ENCODE measurements around the gene APBB1. TPM values are rescaled to one million over a fixed set of nuclear protein-coding genes. Genes with fewer than 3 reads are reported as not detected.

APBB1 gene
- total RNA-seq, 4 donors from 2014 or later: 17.0 to 24.1 (median 21.4) TPM

DNA sequence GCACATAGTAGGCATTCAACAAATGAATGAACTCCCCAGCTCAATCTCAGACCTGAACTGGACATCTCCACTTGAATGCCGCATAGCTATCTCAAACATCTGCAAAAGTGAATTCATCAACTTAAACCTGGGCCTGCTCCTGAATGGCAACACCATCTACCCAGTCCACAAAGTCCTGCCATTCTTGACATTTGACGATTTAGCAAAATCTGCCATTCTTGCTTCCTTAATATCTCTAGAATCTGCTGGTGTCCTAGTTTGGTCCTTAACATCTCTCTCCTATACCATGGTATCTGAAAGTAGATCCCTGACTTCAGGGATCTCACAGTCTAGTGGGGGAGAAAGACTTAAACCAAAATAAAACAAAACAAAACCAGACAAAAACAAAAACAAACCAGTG, 34.3 kb upstream of the APBB1 start:
- TF ChIP-seq, protein P1, sequence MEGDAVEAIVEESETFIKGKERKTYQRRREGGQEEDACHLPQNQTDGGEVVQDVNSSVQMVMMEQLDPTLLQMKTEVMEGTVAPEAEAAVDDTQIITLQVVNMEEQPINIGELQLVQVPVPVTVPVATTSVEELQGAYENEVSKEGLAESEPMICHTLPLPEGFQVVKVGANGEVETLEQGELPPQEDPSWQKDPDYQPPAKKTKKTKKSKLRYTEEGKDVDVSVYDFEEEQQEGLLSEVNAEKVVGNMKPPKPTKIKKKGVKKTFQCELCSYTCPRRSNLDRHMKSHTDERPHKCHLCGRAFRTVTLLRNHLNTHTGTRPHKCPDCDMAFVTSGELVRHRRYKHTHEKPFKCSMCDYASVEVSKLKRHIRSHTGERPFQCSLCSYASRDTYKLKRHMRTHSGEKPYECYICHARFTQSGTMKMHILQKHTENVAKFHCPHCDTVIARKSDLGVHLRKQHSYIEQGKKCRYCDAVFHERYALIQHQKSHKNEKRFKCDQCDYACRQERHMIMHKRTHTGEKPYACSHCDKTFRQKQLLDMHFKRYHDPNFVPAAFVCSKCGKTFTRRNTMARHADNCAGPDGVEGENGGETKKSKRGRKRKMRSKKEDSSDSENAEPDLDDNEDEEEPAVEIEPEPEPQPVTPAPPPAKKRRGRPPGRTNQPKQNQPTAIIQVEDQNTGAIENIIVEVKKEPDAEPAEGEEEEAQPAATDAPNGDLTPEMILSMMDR (IDR thresholded peaks at IDR 0.05; ENCODE audit: low read depth): no peak

DNA sequence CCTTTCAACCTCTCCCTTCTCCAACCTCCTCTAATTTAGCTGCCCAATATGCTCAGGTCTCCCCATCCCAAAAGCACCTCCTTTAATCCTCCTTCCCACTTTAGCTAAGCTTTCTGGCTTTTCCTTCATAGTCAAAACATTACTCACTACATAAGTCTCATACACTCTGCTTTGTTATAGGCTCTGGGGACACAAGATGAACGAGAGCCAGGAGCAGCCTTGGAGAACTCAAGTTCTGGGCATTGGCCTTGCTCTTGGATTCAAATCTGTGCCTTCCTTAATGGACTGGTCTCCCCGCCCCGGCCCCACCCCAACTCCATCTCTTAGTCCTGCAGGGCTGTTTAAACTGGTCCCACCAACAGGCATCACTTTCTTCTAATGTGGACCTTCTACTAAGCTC, 33.3 kb upstream of the APBB1 start:
- TF ChIP-seq, protein P1 (IDR thresholded peaks at IDR 0.05; ENCODE audit: low read depth): no peak

DNA sequence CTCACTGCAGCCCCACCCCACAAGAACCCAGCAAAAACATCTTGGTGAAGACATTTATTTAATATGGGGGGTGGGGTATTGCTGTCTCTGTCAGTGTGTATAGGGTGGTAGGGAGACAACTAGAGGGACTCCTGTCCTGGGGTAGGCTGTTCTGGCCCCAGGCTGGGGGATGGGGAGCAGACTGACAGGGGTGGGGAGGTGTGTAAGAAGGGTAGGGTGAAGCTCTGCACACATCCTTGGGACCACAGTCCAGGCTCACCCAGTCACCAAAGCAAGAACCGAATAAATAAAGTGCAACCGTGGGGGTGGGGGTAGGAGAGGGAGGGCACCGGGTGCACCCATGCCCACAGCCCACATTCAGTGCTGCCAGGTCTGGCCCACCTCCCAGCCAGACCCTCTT, 29.7 kb upstream of the APBB1 start:
- TF ChIP-seq, protein P1 (IDR thresholded peaks at IDR 0.05; ENCODE audit: low read depth): no peak

DNA sequence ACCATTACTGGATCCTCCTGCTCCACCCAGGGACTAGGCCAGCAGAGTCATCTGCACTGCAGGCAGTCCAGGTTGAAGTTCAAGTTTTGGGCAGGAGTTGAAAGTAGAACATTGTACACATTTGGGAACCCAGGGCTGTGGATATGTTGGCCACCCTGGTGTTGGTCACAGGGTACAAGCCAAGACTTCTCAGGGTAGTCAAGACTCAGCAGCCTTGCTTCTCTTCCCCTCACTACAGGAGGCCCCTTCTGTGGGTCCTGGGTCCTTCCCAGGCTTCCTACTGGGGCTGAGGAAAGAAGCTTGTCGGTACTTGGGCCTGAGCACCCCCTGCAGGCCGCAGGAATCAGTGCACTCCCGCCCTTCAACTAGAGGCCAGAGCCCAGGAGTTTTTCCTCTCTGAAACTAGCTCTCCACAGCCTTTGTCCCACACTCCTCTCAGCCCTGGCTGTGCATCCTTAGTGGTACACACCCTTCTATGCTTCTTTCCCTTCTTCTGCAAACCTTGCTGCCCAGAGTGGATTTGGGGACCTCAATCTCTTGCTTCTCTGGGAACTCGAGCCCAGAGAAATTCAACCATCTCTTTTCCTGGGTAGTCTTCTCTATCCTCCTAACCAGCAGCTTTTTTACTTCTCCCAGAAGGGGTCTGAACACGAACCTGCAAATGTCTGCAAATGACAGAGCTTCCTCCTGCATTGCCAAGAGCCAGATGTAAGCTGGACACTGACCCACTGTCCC, 24.5 kb upstream of the APBB1 start:
- TF ChIP-seq, protein P1 (IDR thresholded peaks at IDR 0.05; ENCODE audit: low read depth): no peak

DNA sequence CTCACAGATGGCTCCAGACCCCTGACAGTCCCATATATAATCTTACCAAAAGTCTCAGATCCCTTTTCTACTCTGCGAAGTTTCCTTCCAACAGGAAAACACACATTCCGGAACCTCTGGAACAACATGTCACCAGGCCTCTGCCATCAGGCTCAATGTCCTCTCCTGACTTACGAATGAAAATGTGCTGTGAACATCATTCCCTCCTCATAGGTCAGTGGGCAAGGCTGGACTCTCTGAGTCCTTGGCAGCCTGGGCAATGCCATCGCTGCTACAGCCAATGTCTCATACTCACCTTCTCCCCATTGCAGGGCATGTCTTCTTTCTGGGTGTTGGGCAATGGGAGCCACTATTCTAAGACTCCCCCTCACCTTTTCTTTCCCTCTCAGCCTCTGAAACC, 23.5 kb upstream of the APBB1 start:
- TF ChIP-seq, protein P1 (IDR thresholded peaks at IDR 0.05; ENCODE audit: low read depth): no peak

DNA sequence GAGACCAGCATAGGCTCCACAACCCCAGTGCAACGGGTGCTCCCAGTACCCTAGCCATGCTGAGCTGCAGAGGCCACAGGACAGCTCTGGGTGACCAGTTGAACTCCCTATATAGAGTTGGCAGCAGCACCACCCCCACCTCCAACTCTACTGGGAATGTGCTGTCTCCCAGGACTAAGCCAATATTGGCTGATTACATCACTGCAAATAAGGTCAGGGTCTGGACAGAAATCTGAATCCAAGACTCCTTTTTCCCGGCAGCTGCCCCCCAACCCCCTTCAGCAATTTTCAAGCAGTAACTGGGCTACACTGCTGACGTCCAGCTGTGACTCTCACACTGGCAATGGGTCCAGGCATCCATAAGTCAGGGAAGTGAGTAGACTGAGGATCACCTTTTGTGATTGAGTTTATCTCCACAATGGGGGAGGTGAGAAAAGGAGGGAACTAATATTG, 22.0 kb upstream of the APBB1 start, which contains the start of gene HPX:
Gene HPX (minus strand): TSS at position 82 of the 453 bp plus-strand sequence. CDS start 24 bp downstream, at position 58.
- TF ChIP-seq, protein P1 (IDR thresholded peaks at IDR 0.05; ENCODE audit: low read depth): no peak

DNA sequence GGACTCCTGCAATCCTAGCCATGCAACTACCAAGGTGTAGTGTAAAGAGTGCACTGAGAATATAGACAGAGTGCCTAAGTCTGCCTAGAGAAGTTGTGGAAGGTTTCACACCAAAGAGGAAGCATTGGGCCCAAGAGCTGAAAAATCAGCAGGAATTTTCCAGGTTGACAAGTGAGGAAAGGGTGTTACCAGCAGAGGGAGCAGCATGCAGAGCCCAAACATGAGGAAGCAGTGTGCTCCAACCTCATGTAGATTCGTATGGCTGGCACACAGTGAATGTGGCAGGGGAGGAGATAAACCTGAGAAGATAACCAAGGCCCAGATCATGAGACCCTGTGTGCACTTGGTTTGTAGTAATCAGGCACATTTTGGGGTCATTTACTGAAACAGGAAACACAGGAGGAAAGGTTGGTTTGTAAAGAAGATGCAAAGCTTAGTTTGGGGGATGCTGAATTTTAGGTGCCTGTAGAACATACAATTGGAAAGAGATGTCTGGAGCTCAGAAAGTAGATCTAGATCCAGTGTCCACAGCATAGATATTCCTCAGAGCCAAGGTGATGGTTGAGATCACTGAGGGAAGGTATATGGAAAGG, 20.2 kb upstream of the APBB1 start:
- TF ChIP-seq, protein P1 (IDR thresholded peaks at IDR 0.05; ENCODE audit: low read depth): no peak
